ENCODE measurements around the gene TSPAN18.

DNA sequence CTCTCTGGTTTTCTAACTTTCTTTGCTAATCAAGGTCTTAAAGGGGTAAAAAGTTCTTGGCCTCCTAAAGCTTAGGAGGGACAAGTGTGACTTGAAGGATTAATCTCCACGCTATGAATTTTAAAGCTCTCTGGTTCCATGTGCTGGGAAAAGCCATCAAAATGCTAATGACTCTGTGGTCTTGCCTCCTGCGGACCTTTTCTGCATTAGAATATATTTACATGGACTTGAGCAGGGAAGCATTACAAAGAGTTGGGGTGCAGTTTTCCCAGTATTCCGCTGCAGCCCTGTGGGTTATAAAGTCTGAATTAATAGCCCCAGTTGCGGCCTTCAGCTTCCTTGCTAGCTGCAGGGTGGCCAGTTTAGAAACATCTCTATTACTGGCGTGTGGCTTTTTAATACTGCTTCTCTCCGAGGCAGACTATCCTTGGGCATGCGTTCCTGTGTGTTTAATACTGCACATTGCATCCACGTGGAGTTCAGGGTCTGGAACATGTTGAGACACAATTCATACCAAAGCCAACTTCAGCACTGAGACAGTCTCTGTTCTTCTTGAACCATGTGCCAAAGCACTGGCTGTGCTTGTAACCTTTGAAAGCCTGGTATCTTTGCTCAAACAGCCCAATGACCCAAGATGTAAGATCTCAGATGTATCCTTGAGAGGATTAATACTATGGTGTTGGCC is 27.3 kb downstream of the TSPAN18 start:
- TF ChIP-seq, protein P1, sequence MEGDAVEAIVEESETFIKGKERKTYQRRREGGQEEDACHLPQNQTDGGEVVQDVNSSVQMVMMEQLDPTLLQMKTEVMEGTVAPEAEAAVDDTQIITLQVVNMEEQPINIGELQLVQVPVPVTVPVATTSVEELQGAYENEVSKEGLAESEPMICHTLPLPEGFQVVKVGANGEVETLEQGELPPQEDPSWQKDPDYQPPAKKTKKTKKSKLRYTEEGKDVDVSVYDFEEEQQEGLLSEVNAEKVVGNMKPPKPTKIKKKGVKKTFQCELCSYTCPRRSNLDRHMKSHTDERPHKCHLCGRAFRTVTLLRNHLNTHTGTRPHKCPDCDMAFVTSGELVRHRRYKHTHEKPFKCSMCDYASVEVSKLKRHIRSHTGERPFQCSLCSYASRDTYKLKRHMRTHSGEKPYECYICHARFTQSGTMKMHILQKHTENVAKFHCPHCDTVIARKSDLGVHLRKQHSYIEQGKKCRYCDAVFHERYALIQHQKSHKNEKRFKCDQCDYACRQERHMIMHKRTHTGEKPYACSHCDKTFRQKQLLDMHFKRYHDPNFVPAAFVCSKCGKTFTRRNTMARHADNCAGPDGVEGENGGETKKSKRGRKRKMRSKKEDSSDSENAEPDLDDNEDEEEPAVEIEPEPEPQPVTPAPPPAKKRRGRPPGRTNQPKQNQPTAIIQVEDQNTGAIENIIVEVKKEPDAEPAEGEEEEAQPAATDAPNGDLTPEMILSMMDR (IDR thresholded peaks at IDR 0.05; ENCODE audit: low read length), result no peak
- TF ChIP-seq EZH2 (IDR thresholded peaks at IDR 0.05; ENCODE audit: borderline replicate concordance, low read length), result no peak

Data from OCI-LY1 (cell line).